K562 (cell line): ENCODE measurements around the gene ANXA3. TPM values are rescaled to one million over a fixed set of nuclear protein-coding genes. Genes with fewer than 3 reads are reported as not detected.

Source experiments
- ARID3A ChIP-seq: IDR thresholded peaks from 2 replicates; pipeline ENCODE4 v1.6.1; 2012; ENCODE audit warnings: low read depth, low read length, improper control_type of control experiment, borderline replicate concordance
- ARNT ChIP-seq, 2 experiments: fragments of 450-650 bp; IDR thresholded peaks; 2 replicates each; pipeline ENCODE4 v1.6.1; 2016; ENCODE audit warnings: mild to moderate bottlenecking in 1 of 2
- BRD9 ChIP-seq: fragments of 450-650 bp; IDR thresholded peaks from 2 replicates; pipeline ENCODE4 v1.6.1; 2018; ENCODE audit warnings: low read depth; ENCODE audit not compliant: partially characterized antibody
- CXXC5 ChIP-seq: fragments of 250-450 bp; sonication (Bioruptor Pico); IDR thresholded peaks from 2 replicates; pipeline ENCODE4 v1.8.0; 2022; ENCODE audit warnings: inconsistent platforms, mild to moderate bottlenecking, moderate library complexity
- MEIS2 ChIP-seq: fragments of 450-650 bp; IDR thresholded peaks from 2 replicates; pipeline ENCODE4 v1.6.1; 2014; ENCODE audit warnings: mild to moderate bottlenecking; ENCODE audit not compliant: partially characterized antibody
- MITF ChIP-seq: IDR thresholded peaks from 2 replicates; pipeline ENCODE4 v1.6.1; 2014; ENCODE audit warnings: antibody characterized with exemption
- MLX ChIP-seq, 2 experiments: fragments of 450-650 bp in 1 of 2; sonication (generic) in 1 of 2; formaldehyde crosslinking; conservative IDR thresholded peaks; 2 replicates each; pipeline versions ENCODE4 v1.4.0 to v1.8.1; 2020 to 2022; ENCODE audit warnings: mild to moderate bottlenecking in 1 of 2, missing genetic modification reagents in 1 of 2
- RFX7 ChIP-seq: fragments of 250-450 bp; sonication (Bioruptor Pico); IDR thresholded peaks from 2 replicates; pipeline ENCODE4 v1.5.1; 2021; ENCODE audit warnings: mild to moderate bottlenecking
- TOE1 ChIP-seq, 2 experiments: fragments of 450-650 bp in 1 of 2; sonication (generic) in 1 of 2; formaldehyde crosslinking in 1 of 2; IDR thresholded peaks; 2 replicates each; pipeline versions ENCODE4 v1.7.1 to v1.8.0; 2016 to 2022; ENCODE audit warnings: borderline replicate concordance in 2 of 2, mild to moderate bottlenecking in 2 of 2, antibody characterized with exemption in 1 of 2, inconsistent platforms in 1 of 2, low read depth in 1 of 2, missing genetic modification reagents in 1 of 2, moderate library complexity in 1 of 2
- polyA plus RNA-seq, 8 experiments: library from polyadenylated mRNA; depleted of rRNA in 4 of 8; stranded (reverse) in 5 of 8; unstranded in 3 of 8; fragments of >200 nt; fragmentation: Nextera tagmentation in 2 of 8; fragmentation: Illumina TruSeq in 1 of 8; extraction: Ambion mirVana in 2 of 8; extraction: Trizol in 1 of 8; gene quantifications; 2 replicates each; pipeline versions ENCODE4 v1.2.1 to v1.2.3, GENCODE V29; 2011 to 2014; ENCODE audit warnings: inconsistent platforms in 1 of 8, missing spikeins in 1 of 8
- total RNA-seq, 7 experiments: library from RNA; depleted of rRNA in 6 of 7; stranded (reverse); fragments of >200 nt in 6 of 7; fragmentation: Illumina TruSeq in 2 of 7; extraction: Trizol in 2 of 7; gene quantifications; 2 replicates each; pipeline versions ENCODE4 v1.2.1 to v1.2.3, GENCODE V29; 2011 to 2021; ENCODE audit warnings: low replicate concordance in 1 of 7
- TF ChIP-seq, protein P1 (sequence below): sonication (generic); formaldehyde crosslinking; IDR thresholded peaks from 2 replicates; pipeline ENCODE4 v1.5.0; 2020; ENCODE audit warnings: missing genetic modification reagents
- TF ChIP-seq, protein P2 (sequence below), 2 experiments: IDR thresholded peaks; 2 replicates each; pipeline ENCODE4 v1.6.1; 2012; ENCODE audit warnings: improper control_type of control experiment in 2 of 2, low read depth in 2 of 2, low read length in 2 of 2, borderline replicate concordance in 1 of 2
- TF ChIP-seq, protein P3 (sequence below), 2 experiments: fragments of 150-350 bp in 1 of 2; IDR thresholded peaks; 2 replicates each; pipeline ENCODE4 v1.6.1; 2012 to 2016; ENCODE audit warnings: low read depth in 2 of 2, low read length in 2 of 2, mild to moderate bottlenecking in 1 of 2, moderate library complexity in 1 of 2

Gene ANXA3
- total and polyA plus RNA-seq, 9 of the 15 experiments (the other 6 are each of a cell fraction or from before 2014, with no cell fraction given) = 6.3 to 15.5 (median 9.8) TPM

- TF ChIP-seq, protein P1, sequence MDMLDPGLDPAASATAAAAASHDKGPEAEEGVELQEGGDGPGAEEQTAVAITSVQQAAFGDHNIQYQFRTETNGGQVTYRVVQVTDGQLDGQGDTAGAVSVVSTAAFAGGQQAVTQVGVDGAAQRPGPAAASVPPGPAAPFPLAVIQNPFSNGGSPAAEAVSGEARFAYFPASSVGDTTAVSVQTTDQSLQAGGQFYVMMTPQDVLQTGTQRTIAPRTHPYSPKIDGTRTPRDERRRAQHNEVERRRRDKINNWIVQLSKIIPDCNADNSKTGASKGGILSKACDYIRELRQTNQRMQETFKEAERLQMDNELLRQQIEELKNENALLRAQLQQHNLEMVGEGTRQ (CRISPR knock-in tag) = no peak
- TF ChIP-seq ARID3A = peak; percentile 53; the same call in 1 of the 2 replicates
- peak; percentile 41; the same call in 1 of the 2 replicates for TF ChIP-seq TOE1 (IDR thresholded peaks at IDR 0.05; ENCODE audit: borderline replicate concordance)
- TF ChIP-seq TOE1 (CRISPR knock-in tag; IDR thresholded peaks at IDR 0.05; ENCODE audit: borderline replicate concordance, low read depth) = no peak
- TF ChIP-seq, protein P2, sequence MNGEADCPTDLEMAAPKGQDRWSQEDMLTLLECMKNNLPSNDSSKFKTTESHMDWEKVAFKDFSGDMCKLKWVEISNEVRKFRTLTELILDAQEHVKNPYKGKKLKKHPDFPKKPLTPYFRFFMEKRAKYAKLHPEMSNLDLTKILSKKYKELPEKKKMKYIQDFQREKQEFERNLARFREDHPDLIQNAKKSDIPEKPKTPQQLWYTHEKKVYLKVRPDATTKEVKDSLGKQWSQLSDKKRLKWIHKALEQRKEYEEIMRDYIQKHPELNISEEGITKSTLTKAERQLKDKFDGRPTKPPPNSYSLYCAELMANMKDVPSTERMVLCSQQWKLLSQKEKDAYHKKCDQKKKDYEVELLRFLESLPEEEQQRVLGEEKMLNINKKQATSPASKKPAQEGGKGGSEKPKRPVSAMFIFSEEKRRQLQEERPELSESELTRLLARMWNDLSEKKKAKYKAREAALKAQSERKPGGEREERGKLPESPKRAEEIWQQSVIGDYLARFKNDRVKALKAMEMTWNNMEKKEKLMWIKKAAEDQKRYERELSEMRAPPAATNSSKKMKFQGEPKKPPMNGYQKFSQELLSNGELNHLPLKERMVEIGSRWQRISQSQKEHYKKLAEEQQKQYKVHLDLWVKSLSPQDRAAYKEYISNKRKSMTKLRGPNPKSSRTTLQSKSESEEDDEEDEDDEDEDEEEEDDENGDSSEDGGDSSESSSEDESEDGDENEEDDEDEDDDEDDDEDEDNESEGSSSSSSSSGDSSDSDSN (IDR thresholded peaks at IDR 0.05; ENCODE audit: borderline replicate concordance in 1 of 2, low read depth in 2 of 2, low read length in 2 of 2) = no peak
- peak in 1 of 2 experiments; percentile 47; a peak in 1 of 4 replicates for TF ChIP-seq ARNT (IDR thresholded peaks at IDR 0.05)
- peak; percentile 32; the same call in 1 of the 2 replicates for TF ChIP-seq CXXC5 (CRISPR knock-in tag)
- TF ChIP-seq MITF = 0 out of 2 replicates have a peak, but pooled peaks have one; percentile 31
- TF ChIP-seq BRD9 = peak; percentile 32
- no peak for TF ChIP-seq MLX (CRISPR knock-in tag; conservative IDR thresholded peaks at IDR 0.05)
- peak; percentile 99 for TF ChIP-seq MEIS2
- TF ChIP-seq RFX7 = no peak
- TF ChIP-seq, protein P3, sequence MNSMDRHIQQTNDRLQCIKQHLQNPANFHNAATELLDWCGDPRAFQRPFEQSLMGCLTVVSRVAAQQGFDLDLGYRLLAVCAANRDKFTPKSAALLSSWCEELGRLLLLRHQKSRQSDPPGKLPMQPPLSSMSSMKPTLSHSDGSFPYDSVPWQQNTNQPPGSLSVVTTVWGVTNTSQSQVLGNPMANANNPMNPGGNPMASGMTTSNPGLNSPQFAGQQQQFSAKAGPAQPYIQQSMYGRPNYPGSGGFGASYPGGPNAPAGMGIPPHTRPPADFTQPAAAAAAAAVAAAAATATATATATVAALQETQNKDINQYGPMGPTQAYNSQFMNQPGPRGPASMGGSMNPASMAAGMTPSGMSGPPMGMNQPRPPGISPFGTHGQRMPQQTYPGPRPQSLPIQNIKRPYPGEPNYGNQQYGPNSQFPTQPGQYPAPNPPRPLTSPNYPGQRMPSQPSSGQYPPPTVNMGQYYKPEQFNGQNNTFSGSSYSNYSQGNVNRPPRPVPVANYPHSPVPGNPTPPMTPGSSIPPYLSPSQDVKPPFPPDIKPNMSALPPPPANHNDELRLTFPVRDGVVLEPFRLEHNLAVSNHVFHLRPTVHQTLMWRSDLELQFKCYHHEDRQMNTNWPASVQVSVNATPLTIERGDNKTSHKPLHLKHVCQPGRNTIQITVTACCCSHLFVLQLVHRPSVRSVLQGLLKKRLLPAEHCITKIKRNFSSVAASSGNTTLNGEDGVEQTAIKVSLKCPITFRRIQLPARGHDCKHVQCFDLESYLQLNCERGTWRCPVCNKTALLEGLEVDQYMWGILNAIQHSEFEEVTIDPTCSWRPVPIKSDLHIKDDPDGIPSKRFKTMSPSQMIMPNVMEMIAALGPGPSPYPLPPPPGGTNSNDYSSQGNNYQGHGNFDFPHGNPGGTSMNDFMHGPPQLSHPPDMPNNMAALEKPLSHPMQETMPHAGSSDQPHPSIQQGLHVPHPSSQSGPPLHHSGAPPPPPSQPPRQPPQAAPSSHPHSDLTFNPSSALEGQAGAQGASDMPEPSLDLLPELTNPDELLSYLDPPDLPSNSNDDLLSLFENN (IDR thresholded peaks at IDR 0.05; ENCODE audit: low read depth in 2 of 2, low read length in 2 of 2) = 0 out of 4 replicates have a peak, but pooled peaks of 1 of the 2 experiments have one; percentile 61
Observed at GRCh38 chr4:78613522-78614321, 62.2 kb downstream of the ANXA3 start (continued).
